Tibial artery (tissue), 4 donors: ENCODE results near the gene SNAP23.

Experiments used
- DNase-seq, 2 donors: peaks; one replicate each; pipeline ENCODE4 v3.0.0-alpha.2; 2019
- H3K27ac ChIP-seq, 2 donors: fragments of 200-600 bp; sonication (generic) in 1 of 2; 1 replicate in 1 of 2; 2 replicates in 1 of 2; pipeline ENCODE4 v1.5.1; 2018 to 2019; ENCODE audit warnings: mild to moderate bottlenecking in 1 of 2
- H3K27me3 ChIP-seq, 2 donors: fragments of 200-600 bp; sonication (generic) in 1 of 2; one replicate each; pipeline versions ENCODE4 v1.5.1 to v1.6.0; 2016 to 2019
- H3K36me3 ChIP-seq, 3 donors: fragments of 200-600 bp; sonication (generic) in 2 of 3; one replicate each; pipeline ENCODE4 v1.5.1; 2016 to 2019; ENCODE audit warnings: mild to moderate bottlenecking in 2 of 3
- H3K4me1 ChIP-seq, 4 donors: fragments of 200-600 bp; sonication (generic) in 2 of 4; 1 replicate in 3 of 4; 2 replicates in 1 of 4; pipeline ENCODE4 v1.5.1; 2016 to 2019
- H3K4me3 ChIP-seq, 2 donors: fragments of 200-600 bp; sonication (generic) in 1 of 2; 1 replicate in 1 of 2; 2 replicates in 1 of 2; pipeline ENCODE4 v1.5.1; 2018 to 2019; ENCODE audit warnings: mild to moderate bottlenecking in 2 of 2
- H3K9me3 ChIP-seq, 3 donors: fragments of 200-600 bp; sonication (generic) in 1 of 3; one replicate each; pipeline ENCODE4 v1.5.1; 2016 to 2019
- CTCF ChIP-seq, 2 experiments: fragments of 200-600 bp in 1 of 2; fragments of 450-650 bp in 1 of 2; IDR thresholded peaks; one replicate each; pipeline ENCODE4 v1.5.1; 2017 to 2019; ENCODE audit warnings: antibody characterized with exemption in 2 of 2, mild to moderate bottlenecking in 1 of 2, moderate library complexity in 1 of 2
- intact Hi-C: fragments of 100-400 bp; cut with DNase I; formaldehyde crosslinking; loops from one replicate; pipeline ENCODE4 v1.15.0; 2023; ENCODE audit warnings: low total_unique reads

SNAP23 gene

DNA sequence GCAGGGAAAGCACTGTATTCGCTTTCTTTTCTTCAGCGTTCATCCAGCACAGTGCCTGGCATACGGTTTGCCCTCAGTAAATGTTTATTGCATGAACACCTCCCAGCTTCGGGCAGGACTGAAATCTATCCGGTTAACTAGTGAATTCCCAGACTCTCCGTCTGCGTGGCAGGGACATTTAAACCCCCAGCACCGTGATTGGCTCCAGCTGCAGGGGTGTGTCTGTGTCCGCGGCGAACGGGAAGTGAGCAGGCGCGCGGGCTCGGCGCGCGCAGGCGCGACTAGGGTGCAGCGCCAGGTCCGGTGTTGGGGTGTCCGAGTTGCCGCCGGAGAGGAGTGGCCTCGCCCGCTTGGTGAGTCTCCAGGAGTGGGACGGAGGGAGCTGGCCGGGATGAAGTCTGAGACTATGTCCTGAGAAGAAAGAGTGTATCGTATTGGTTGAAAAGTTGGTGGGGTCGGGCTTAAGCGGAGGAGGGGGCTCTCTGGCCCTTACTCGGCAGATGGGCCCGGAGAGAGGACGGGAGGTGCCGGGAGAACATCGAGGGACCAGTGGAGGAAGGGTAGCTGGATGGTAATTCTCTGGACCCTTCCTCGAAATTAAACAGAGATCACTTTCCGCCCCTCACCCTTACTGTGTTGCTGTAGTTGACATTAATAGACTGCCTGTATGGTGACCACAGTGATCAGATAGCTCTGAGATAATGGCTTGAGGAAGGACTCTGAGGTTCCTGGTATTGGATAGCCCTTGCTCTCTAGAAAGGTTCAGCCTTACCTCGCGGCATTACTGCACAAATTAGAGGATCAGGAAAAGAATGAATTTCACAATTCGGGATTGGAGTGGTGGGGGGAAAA, at the start of gene SNAP23:
TSS of gene SNAP23 (plus strand) at position 274 of the 852 bp plus-strand sequence. CDS start 16,213 bp downstream, outside the sequence.
- Histone ChIP-seq H3K4me1 (peaks cover 3 to 73% (median 32%) of the 10 kb centered on the region in 4 donors), H3K27me3 (no peaks in the 10 kb centered on the region), H3K4me3 (peak within 1 kb of the TSS; percentile 78 to 86), H3K36me3 (no peaks in the 10 kb centered on the region), H3K9me3 (no peaks in the 10 kb centered on the region), H3K27ac (peak within 1 kb of the TSS; percentile 94 to 97)
- peak; percentile 97 for DNase-seq
- TF ChIP-seq CTCF (IDR thresholded peaks at IDR 0.05): no peak
- intact Hi-C loops: no loop called here

DNA sequence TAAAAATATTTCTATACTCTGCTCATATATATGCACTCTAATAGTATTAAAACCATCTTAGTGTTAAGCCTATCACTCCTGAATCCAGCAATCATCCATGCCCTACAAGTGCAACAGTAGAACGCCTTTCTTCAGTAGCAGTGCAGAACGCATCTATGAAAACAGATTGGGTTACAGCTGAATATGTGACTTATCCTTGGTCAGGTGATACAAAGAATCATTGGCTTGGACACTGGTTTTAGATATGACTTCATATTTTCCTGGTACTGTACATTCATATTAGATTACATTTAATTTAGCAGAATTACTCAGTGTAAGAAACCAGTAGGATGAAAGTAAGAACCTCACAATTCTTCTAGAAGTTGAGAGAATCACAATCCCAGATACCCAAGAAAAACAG, 47.8 kb upstream of the SNAP23 start:
- H3K4me1 ChIP-seq: peaks cover 0 to 6% (median 0%) of the 10 kb centered on the region in 4 donors
- H3K9me3 ChIP-seq: no peaks in the 10 kb centered on the region
- TF ChIP-seq CTCF (IDR thresholded peaks at IDR 0.05): no peak
- H3K27me3 ChIP-seq: no peaks in the 10 kb centered on the region
- no peak overlapping the region for H3K27ac ChIP-seq
- H3K4me3 ChIP-seq: no peak overlapping the region
- H3K36me3 ChIP-seq: peaks cover 51 to 80% (median 73%) of the 10 kb centered on the region in 3 donors
- no peak for DNase-seq
- intact Hi-C loops: no loop called here

DNA sequence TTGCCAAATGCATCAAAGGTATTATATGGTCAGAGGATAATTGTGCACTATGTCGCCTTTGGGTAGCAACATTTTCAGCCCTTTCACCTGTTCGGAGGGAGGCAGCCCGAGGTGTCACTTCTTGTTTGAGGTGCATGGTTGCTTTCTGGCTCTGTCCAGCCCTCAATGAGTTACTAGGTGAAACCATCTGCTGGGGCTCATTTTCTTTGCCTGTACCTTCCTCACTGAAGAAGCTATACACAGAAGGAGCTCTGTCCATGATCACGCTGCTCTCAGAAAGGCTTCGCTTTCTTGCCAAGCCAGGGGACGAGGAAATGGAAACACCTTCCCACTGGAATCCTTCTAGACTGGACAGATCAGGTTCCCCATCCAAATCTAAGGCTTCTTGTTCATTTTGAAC, 47.2 kb upstream of the SNAP23 start:
- no peak for DNase-seq
- H3K27me3 ChIP-seq: no peaks in the 10 kb centered on the region
- intact Hi-C loops: no loop called here
- H3K4me3 ChIP-seq: no peak overlapping the region
- no peak overlapping the region for H3K27ac ChIP-seq
- H3K4me1 ChIP-seq: peaks cover 0 to 13% (median 0%) of the 10 kb centered on the region in 4 donors
- no peak for TF ChIP-seq CTCF (IDR thresholded peaks at IDR 0.05)
- peaks cover 47 to 73% (median 67%) of the 10 kb centered on the region in 3 donors for H3K36me3 ChIP-seq
- H3K9me3 ChIP-seq: no peaks in the 10 kb centered on the region

- Histone ChIP-seq H3K27me3 (no peaks in the 10 kb centered on the region), H3K9me3 (no peaks in the 10 kb centered on the region), H3K27ac (no peak overlapping the region), H3K36me3 (peaks cover 38 to 57% (median 53%) of the 10 kb centered on the region in 3 donors), H3K4me3 (no peak overlapping the region), H3K4me1 (peaks cover 0 to 28% (median 2%) of the 10 kb centered on the region in 4 donors)
- DNase-seq: no peak
- TF ChIP-seq CTCF (IDR thresholded peaks at IDR 0.05): no peak
- intact Hi-C loops: no loop called here
Observed at GRCh38 chr15:42449770-42450424, 45.5 kb upstream of the SNAP23 start.

DNA sequence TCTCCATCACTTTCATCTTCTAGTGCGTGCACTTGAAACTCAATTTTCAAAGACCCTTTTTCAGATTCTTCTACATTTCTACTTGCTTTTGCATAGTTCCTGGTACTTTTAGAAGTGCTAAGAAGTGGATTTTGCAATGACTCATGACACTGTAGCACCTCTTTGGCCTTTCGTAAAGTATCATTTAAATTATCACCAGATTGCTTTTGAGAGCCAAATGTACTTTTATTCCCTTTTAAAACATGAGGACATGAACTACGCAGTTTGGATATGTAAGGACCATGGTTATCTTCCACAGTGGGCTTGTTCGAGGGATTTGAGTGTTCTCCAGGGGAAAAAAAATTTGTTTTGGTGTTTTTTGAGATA, 45.0 kb upstream of the SNAP23 start:
- no peak for DNase-seq
- peaks cover 0 to 33% (median 4%) of the 10 kb centered on the region in 4 donors for H3K4me1 ChIP-seq
- no peak overlapping the region for H3K4me3 ChIP-seq
- peaks cover 38 to 52% (median 48%) of the 10 kb centered on the region in 3 donors for H3K36me3 ChIP-seq
- intact Hi-C loops: no loop called here
- TF ChIP-seq CTCF (IDR thresholded peaks at IDR 0.05): no peak
- no peaks in the 10 kb centered on the region for H3K27me3 ChIP-seq
- H3K27ac ChIP-seq: no peak overlapping the region
- no peaks in the 10 kb centered on the region for H3K9me3 ChIP-seq
